Ammon's horn (tissue), 1 donor: ENCODE data around the gene MYD88.
"Not testable (repeated sequence)": the region's sequence is repeated elsewhere in the genome, so short reads cannot be mapped to it uniquely, and the experiment has no call there.

Experiments
- DNase-seq: peaks from one replicate; pipeline ENCODE4 v3.0.0-alpha.2; 2016; ENCODE audit warnings: low spot score

MYD88 gene

DNA sequence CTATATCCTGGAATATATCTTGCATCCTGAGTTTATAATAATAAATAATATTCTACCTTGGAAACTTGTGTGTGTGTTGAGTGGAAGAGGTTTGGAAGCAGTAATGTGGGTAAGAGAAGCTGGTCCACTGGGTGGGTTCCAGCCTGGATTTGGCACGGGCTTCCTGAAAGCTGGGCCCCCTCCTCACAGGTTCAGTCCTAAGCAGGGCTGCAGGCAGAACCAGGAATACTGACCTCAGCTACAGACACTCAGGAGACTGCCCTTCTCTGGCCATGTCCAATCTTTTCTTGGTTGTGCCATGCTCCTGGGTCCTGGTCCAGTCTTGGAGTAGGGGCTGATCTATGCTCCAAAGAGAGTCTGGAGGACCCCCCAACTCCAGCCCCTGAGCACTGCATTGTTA, 4.5 kb downstream of the MYD88 start:
- no peak for DNase-seq

DNA sequence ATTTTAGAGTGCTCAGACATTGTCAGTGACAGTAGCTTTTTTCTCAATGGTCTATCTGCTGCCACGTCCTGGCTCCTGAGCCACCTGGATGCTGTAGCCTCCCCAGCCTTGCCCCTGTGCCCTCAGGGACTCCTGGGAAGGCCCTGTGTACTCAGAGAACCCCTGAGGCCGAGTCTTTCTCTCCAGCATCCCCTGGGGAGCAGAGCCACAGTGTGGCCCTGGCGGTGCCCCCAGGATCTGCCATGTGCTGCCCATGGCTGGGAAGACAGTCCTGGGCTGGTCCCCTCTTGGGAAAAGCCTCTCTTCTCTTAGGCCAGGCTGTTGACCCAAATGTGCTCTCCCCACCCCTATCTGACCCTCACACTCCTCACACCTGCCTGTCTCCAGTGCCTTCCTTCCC, 5.0 kb downstream of the MYD88 start:
- DNase-seq = no peak

DNA sequence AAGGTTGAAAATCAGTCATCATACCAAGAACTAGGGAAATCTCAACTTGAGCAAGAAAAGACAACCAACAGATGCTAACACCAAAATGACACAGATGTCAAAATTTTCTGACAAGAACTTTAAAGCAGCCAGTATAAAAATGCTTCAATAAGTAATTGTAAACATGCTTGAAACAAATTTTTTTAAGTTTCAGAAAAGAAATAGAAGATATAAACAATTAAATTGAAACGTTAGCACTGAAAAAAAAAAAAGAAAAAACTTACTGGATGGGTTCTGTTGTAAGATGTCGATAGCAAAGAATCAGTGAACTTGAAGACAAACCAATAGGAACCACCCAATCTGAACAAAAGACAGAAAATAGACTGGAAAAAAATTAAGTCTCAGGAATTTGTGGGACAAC, 8.0 kb downstream of the MYD88 start:
- no peak for DNase-seq

DNA sequence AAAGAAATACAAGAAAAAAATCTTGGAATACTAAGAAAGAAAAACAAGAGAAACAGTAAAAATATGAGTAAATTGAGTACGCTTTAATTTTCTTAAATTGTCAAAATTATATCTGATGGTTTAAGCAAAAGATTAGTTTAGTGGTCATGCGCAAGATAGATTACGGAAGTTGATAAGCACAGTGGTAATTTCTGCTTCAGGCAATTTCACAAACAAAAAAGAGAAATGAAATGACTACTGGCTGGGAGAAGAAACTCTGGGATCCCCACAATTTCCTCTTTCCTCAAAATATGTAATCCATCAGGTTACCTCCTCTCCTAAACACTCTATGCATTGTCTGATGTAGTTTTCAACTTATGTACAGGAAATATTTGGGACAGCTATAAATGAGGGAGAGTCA, 9.0 kb downstream of the MYD88 start:
- DNase-seq = no peak

DNA sequence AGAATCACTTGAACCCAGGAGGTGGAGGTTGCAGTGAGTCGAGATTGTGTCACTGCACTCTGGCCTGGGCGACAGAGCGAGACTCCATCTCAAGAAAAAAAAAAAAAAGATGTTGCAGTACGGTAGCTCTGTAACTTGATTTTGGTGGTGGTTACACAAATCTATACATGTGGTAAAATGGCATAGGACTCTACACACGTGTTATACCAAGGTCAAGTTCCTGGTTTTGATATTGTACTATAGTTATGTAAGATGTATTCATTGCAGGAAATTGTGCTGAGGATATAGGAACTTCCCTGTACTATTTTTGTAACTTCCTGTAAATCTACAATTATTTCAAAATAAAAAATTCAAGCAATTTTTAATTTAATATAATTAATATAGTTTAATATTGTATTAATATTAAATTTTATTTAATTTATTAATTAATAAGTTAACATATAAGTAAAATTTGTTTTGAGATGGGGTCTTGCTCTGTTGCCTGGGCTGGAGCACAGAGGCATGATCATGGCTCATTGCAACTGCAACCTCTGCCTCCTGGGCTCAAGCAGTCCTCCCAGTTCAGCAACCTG, 9.9 kb downstream of the MYD88 start:
- no peak for DNase-seq

DNA sequence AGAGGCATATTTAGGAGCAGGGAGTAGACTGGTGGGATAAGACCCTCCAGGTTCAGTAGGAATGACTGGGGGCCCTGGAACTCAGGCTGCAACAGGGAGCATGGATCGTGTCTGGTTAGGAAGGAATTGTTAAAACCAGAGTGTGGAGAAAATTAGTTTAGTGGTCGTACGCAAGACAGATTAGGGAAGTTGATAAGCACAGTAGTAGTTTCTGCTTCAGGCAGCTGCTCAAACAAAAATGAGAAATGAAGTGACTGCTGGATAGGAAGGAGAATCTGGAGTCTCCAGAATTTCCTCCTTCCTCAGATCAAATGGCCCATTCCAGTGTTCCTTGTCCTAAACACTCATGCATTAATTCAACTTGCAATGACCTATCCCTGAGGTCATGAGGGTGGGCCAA, 11.2 kb downstream of the MYD88 start:
- no peak for DNase-seq

DNA sequence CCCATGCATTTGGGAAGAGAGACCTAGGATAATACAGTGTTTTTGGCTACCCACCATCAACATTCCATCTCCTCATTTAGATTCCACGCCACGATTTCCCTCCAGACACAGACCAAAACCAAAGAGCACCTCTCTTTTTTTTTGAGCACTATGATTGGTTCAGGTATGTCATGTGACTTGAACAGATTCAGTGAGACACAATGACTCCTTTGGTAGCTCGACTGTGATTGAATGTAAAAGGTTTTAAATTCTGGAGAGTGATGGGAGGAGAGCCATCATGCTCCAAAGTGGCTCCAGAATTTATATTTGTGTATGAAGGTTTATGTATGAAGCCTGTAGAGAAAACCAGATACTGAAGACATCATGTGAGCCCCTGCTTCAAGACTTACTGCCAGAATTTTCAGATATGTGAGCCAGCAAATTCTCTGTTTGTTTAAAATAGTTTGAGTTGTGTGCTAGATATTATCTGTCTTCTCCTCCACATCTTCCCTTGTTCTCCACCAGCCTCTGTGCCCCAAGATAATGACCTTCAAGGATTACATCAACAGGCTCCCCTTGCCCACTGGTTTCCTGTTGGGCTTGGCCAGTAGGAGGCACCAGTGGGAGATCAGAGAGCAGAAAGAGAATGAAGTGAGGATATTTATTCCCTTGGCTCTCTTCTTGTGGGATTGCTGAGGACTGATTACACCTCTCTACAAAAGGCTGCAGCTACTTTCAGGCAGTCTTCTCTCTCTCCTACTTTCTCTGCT, 12.5 kb downstream of the MYD88 start:
- DNase-seq = no peak

DNA sequence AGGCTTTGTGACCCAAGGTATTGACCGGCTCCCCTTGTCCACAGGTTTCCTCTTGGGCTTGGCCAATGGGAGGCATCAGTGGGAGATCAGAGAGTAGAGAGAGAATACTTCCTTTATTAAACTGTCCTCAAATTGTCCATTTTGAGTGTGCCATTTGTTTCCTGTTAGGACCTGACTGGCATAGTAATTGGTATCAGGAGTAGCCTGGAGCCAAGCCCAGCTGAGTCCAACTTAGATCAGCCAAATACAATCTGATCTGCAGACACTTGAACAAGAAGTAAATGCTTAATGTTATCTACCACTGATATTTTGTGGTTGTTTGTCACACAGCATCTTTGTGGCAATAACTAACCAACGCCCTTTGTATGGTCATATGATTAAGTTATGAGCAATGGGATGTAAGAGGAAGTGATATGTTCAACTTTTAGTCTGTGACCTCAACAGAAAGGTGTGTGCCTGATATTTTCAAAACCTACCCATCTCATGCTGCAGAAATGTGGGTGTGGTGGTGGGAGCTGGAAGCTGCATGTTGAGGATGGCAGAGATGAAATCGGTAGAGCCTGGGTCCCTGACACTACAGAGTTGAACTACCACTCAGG, 13.3 kb downstream of the MYD88 start:
- peak; percentile 30 for DNase-seq

DNA sequence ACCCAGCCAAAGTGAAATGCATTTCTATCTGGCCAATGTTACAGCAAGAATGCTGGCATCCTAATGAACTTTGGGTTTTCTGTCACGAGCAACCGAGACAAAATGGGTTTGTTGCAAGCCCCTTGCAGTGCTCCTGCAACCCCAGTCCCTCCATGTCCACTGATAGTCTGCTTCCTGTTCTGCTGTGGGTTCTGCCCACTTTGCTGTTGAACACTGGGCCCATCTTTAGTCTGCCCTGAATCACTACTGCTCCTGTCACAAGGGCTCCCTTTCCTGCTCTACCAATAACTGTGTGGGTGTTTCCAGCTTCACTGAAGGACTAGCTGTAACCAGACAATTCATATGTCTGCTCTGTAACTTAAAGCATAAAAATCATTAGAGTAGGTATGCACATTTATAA, 14.1 kb downstream of the MYD88 start:
- DNase-seq = no peak

DNA sequence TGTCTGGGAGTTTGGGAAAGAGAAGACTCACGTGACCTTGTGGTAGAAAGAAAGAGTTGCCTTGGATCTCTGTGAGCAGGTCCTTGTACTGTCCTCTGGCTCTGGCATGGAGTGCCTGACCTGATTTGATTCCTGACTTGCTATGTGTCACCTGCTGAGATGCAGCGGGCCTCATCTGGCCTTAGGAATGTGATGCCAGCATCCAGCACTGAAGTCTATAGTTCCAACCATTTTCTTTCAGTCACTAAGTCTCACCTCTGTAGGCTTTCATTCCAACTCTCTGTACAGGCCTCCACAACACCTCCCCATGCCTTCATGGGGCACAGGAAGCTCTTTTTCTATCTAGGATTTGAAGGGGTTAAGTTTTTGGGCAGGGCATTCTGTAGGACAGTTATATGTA, 14.8 kb downstream of the MYD88 start:
- DNase-seq = no peak

DNA sequence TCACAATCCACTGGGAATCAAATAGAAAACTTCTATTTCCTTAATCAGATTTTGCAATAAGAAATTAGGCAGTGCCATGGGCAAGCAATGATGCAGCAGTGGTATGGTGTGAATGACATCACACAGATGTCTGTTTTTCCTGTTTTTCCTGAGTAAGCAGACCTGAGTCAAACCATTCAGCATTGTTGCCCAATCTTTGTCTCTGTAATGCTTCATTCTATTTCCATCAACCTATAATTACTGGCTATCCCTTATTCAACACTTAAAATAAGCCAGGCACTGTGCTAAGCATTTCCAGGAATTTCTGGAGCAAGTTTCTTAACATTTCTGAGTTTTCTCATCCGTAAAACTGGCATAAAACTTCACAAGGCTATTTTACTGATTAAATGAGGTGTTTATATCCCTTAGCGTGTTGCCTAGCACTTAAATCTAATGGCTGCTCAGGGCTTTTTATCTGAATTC, 15.6 kb downstream of the MYD88 start:
- no peak for DNase-seq

DNA sequence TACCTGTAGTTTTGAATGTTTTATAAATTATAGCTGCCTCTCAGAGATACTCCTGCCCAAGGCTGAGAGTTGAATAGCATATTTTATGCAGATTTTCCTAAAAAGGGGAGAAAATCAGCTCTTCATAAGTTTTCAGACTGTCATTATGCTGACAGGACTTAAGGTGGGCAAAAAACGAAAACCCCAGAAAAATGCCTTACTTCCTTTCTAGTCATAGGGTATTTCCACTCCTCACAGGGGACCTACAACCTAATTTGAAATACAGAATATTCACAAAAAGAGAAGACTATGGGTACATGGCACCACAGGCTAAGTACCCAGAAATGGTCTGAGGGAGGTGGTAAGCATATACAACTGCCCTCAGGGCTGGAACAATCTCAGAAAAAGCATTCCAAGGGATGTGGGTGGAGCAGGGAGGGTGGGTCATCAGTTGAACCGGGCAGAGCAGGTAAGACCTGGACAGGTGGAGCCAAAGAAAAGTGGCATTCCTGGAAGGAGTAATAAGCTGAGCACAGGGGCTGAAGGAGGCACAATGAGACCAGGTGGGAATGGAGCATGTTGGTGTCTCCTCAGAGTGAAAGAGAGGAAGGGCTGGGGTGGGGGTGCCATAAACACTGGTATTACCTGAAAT, 16.3 kb downstream of the MYD88 start:
- DNase-seq = no peak

DNA sequence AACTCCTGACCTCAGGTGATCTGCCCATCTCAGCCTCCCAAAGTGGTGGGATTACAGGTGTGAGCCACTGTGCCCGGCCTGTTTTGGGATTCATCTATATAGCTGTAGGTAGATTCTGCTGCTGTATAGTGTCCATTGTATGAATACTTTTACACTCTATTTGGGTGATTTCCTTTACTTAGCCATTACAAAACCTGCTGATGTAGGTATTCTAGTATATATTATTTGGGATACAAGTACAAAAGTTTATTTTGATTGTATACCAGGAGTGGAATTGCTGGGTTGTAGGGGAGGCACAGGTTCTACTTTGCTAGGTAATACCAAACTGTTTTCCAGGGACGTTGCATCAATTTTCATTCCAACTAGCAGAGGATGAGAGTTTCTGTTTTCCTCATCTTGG, 17.4 kb downstream of the MYD88 start:
- no peak for DNase-seq

DNA sequence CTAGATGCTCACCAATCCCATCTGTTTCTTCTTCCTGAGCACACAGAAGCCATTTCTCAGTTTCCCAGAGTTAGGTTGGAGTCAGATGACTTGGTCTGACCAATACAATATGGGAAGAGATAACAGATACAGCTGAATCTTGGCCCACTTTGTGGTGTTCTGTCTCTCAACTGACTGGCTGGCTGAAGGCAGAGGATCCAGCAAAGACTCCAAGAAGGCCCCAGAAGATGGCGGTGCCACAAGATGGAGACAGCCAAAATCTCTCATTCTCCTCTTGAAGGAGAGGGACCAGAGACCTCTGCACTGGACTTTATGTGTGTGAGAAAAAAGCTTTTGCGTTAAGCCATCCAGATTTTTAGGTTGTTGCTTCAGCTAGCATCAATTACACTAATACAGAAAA, 18.7 kb downstream of the MYD88 start:
- no peak for DNase-seq

DNA sequence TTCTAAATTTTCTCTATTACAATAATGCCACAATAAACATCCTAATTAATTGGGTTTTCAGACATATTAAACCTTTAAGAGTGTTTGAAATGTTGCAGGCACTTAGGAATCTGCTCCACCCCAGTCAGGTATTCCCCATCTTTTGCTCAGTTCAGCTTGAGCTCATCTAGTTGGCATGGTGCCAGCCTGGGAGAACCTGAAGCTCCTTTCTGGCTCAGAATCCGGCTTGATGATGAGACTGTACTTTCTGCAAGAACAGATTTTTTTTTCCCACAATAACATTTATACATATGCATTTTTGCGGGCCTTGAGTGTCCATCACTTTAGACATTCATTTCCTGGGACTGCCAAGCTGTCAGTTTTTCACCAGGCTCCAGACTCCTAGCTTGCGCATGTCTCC, 19.1 kb downstream of the MYD88 start:
- DNase-seq = no peak

DNA sequence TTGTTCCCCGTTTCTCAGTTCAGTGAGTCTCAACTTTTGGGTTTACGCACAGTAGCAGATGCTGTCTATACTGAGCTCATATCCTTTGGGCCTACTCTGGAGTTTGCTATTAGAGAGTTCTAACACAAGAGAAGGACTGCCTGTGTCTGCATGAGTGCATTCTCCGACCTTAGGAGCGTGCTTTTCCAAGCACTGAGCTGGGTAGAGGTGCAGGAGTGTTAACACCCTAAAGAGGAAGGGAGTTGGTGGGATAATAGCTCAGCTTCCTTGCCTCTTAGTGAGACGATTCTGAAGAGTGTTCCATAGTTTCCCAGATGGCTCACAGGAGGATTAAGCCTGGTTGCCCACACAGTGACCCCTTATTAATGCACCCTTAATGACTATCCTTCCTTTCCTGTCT, 20.0 kb downstream of the MYD88 start:
- DNase-seq = no peak

DNA sequence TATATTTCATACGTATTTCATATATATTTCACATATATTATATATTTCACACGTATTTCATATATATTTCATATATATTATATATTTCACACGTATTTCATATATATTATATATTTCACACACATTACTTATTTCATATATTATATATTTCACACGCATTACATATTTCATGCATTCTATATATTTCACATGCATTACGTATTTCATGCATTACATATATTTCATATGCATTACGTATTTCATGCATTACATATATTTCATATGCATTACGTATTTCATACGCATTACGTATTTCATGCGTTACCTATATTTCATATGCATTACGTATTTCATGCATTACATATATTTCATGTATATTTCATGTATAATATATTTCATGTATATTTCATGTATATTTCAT, 22.2 kb downstream of the MYD88 start:
- DNase-seq = not testable (repeated sequence)

DNA sequence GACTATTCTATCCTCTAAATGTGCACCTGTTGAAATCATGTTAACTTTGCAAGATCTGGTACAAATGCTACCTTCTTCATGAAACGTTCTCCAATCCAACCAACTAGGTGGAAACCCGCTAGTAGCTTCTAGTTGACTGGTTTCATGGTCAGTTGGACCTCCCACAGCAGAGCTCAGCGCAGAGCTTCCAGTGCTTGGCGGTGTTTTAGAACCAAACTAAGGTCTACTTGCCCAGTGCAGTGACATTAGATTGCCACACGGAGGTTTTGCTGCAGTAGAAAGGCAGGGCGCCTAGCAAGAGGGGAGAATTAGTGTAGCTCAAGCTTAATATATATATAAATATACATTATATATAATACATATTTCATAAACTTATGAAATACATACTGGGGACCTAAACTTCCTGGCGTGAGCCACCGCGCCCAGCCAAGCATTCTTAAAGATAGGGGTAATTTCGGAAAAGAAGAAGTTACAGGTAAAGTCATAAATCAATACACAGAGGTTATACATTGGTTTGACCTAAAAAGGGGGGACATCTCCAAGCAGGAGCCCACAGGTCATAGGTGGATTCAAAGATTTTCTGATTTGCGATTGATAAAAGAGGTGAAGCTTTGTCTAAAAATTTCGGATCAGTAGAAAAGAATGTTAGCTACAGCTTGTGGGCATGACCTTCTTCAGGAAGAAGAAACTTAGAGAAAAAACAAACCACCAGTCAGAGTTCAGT, 24.8 kb downstream of the MYD88 start:
- DNase-seq = no peak

DNA sequence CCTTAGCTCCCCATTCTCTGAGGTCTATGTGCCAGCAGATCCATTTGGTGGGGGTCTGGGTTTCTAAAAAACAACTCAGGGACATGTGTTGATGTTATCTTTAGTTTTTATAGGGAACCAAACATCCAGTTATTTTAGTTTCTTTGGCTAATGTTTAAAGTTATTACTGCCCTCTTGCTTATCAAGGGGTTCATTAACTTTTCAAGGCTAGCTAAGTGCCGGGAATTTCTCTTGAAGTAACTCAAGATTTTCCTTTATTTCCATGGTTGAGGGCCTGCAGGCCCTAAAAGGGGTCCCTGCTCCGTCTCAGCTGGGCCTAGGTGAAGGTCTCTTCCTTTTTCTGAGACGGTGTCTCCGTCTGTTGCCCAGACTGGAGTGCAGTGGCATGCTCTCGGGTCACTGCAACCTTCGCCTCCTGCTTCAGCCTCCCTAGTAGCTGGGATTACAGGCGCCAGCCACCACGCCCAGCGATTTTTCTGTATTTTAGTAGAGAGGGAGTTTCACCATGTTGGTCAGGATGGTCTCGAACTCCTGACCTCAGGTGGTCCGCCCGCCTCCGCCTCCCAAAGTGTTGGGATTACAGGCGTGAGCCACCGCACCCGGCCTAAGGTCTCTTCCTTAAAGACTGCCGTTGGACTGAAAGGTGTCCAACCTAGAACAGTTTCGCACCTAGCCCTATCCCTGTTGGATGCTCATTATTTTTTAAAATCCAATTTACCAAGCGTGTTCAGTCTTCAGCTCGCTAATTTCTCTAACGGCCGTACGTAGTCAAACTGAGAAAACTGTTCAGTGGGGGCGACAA, 25.6 kb downstream of the MYD88 start:
- DNase-seq = no peak

DNA sequence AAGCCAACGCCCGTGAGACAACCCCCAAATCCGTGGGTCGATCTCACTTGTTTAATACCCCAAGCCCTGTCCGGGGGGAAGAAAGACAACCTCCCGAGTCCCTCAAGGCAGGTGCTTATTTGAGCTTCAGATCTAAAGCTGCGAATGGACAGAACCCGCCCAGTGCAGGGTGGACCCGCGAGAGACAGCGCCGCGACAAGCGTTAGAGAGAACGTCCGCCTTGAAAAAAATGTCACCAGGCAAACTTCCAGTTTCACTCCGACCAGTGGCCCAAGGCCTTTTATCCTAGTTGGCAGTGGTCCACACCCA, 26.1 kb downstream of the MYD88 start:
- no peak for DNase-seq

DNA sequence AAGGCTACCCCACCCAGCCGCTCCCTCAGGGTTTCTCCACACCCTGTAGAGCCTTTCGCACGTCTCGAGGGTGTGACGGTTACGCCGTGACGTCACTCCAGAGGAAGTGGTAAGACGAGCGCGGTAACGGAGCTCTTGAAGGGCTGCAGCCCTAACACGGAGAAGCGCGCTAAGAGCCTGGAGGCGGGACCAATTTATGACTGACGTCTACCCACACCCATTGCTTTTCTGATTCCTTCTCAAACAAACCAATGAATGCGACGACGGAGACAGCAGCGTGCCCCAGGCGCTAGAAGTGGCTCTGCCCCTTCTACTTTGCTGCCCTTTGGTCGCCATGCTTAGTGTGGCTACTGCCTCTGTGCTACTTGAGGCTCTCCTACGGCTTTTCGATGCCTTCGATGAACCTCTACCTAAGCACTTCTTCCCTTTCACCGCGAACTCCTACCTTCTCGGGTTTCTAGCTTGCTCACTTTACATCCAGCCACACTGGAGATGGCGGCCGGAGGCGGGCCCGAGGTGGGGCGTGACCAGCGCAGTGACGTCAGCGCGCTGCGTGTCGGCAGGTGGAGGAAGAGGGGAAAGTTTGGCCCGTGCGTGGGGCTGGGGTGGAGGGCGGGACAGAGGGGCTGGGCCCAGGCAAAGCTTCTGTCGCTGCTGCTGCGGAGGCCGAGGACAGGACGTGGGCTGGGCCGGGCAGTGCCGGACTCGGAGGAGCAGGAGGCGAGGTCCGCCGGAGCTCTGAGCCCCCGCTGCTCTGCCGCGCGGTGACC, 26.7 kb downstream of the MYD88 start, which contains the start of gene OXSR1:
Gene OXSR1 (plus strand): TSS at position 586 of the 770 bp plus-strand sequence. CDS start 340 bp downstream, outside the sequence.
- DNase-seq = peak; percentile 100
